Ishikawa (cell line): ENCODE data around the gene ZNF670.

ENCODE experiments used
- CEBPB ChIP-seq: IDR thresholded peaks from 2 replicates; pipeline ENCODE4 v1.6.1; 2012
- CREB1 ChIP-seq: IDR thresholded peaks from 2 replicates; pipeline ENCODE4 v1.6.1; 2012; ENCODE audit warnings: low read depth
- EP300 ChIP-seq: IDR thresholded peaks from 2 replicates; pipeline ENCODE4 v1.6.1; 2012; ENCODE audit warnings: borderline replicate concordance
- FOXM1 ChIP-seq: IDR thresholded peaks from 2 replicates; pipeline ENCODE4 v1.6.1; 2012; ENCODE audit warnings: low read depth, borderline replicate concordance
- NFIC ChIP-seq: IDR thresholded peaks from 2 replicates; pipeline ENCODE4 v1.6.1; 2012
- RAD21 ChIP-seq: IDR thresholded peaks from 2 replicates; pipeline ENCODE4 v1.6.1; 2012; ENCODE audit warnings: low read depth
- TAF1 ChIP-seq: IDR thresholded peaks from 2 replicates; pipeline ENCODE4 v1.6.1; 2012; ENCODE audit warnings: low read depth, mild to moderate bottlenecking
- TCF12 ChIP-seq: IDR thresholded peaks from 2 replicates; pipeline ENCODE4 v1.6.1; 2012; ENCODE audit warnings: low read depth
- TEAD4 ChIP-seq: IDR thresholded peaks from 2 replicates; pipeline ENCODE4 v1.6.1; 2012
- TF ChIP-seq, protein P1 (sequence below): IDR thresholded peaks from 2 replicates; pipeline ENCODE4 v1.6.1; 2012; ENCODE audit warnings: low read depth, mild to moderate bottlenecking
- TF ChIP-seq, protein P2 (sequence below): IDR thresholded peaks from 2 replicates; pipeline ENCODE4 v1.6.1; 2012

DNA sequence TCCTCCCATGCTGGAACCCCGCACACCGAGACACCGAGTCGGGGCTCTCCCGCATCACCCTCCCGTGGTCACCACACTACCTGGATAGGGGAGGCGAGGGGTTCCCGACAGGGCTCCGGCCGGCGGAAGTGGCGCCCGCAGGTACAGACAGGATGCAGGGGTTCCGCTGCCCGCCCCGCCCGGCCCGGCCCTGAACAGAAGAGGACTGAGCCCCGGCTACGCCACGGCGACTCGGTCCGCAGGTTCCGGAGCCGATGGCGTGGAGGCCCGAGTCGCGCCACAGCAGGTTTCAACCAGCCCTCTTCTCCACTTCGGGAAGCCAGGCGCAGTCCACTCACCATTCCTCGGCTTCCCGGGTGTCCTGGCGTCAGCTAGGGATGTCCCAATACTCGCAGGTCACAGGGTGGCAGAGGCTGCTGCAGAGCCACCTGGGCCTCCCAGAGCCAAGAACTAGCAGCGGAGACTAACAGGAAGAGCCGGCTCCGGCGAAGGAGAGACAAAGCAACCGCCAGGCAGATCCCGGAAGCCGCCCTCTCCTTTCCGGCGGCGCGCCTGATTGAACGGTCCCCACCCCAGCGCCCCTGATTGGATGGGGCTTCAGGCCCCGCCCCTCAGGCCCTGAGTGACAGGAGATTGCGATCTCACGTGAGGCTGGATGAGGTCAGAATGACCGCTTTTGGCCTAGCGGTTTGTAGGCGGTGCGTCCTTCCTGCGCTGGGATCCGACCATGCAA lies 25.4 kb upstream of the ZNF670 start, which contains the start of gene ZNF669:
- TF ChIP-seq EP300 (no peak), TEAD4 (no peak), RAD21 (no peak), CREB1 (peak; percentile 67), TCF12 (peak; percentile 71), TAF1 (peak; percentile 94), FOXM1 (no peak; the same call in 1 of the 2 replicates), CEBPB (no peak; the same call in 1 of the 2 replicates), NFIC (no peak)
- TF ChIP-seq, protein P1, sequence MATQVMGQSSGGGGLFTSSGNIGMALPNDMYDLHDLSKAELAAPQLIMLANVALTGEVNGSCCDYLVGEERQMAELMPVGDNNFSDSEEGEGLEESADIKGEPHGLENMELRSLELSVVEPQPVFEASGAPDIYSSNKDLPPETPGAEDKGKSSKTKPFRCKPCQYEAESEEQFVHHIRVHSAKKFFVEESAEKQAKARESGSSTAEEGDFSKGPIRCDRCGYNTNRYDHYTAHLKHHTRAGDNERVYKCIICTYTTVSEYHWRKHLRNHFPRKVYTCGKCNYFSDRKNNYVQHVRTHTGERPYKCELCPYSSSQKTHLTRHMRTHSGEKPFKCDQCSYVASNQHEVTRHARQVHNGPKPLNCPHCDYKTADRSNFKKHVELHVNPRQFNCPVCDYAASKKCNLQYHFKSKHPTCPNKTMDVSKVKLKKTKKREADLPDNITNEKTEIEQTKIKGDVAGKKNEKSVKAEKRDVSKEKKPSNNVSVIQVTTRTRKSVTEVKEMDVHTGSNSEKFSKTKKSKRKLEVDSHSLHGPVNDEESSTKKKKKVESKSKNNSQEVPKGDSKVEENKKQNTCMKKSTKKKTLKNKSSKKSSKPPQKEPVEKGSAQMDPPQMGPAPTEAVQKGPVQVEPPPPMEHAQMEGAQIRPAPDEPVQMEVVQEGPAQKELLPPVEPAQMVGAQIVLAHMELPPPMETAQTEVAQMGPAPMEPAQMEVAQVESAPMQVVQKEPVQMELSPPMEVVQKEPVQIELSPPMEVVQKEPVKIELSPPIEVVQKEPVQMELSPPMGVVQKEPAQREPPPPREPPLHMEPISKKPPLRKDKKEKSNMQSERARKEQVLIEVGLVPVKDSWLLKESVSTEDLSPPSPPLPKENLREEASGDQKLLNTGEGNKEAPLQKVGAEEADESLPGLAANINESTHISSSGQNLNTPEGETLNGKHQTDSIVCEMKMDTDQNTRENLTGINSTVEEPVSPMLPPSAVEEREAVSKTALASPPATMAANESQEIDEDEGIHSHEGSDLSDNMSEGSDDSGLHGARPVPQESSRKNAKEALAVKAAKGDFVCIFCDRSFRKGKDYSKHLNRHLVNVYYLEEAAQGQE, result no peak
- TF ChIP-seq, protein P2, sequence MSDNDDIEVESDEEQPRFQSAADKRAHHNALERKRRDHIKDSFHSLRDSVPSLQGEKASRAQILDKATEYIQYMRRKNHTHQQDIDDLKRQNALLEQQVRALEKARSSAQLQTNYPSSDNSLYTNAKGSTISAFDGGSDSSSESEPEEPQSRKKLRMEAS, result peak; percentile 63
